Placental epithelial cell (primary cell): ENCODE data around the gene UBASH3B. TPM values are rescaled to one million over a fixed set of nuclear protein-coding genes. Genes with fewer than 3 reads are reported as not detected.

Experiments used
- small RNA-seq: library from RNA; depleted of rRNA; stranded (forward); fragments of <200 nt; gene quantifications from one replicate; pipeline ENCODE3, GENCODE V24; 2012
- total RNA-seq: library from RNA; depleted of rRNA; stranded (reverse); fragments of >200 nt; gene quantifications from 2 replicates; pipeline ENCODE4 v1.2.3, GENCODE V29; 2012

UBASH3B gene, protein sequence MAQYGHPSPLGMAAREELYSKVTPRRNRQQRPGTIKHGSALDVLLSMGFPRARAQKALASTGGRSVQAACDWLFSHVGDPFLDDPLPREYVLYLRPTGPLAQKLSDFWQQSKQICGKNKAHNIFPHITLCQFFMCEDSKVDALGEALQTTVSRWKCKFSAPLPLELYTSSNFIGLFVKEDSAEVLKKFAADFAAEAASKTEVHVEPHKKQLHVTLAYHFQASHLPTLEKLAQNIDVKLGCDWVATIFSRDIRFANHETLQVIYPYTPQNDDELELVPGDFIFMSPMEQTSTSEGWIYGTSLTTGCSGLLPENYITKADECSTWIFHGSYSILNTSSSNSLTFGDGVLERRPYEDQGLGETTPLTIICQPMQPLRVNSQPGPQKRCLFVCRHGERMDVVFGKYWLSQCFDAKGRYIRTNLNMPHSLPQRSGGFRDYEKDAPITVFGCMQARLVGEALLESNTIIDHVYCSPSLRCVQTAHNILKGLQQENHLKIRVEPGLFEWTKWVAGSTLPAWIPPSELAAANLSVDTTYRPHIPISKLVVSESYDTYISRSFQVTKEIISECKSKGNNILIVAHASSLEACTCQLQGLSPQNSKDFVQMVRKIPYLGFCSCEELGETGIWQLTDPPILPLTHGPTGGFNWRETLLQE
- total RNA-seq = 59.7 and 207 TPM in 2 replicates

DNA sequence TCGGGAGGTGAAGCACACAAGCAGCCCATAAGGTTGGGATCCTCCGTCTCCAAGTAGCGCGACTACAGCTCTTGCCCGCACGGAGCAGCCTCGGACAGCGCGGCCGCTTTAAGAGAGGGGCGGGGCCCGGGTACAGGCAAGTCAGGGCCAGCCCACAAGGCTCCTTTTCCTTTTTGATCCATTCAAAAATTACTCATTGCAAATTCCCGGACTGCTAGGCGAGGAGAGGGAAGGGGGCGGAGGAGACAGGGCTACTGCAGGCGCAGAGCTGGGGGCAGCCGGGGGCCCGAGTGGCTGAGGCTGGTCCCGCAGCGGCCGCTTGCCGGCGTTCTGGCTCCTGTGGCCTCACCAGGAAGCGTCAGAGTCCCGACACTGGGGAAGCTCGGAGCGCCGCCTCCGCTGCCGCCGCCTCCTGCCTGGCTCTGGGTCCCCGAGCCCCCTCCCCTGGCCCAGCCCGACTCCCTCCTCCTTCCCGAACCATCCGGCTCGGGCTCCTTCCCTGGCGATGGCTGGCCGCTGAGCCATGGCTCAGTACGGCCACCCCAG lies at the start of gene UBASH3B:
UBASH3B (plus strand) TSS at position 196 of the 546 bp plus-strand sequence; CDS start at position 524, 328 bp downstream.

Small RNAs within 50 kb of the gene (small RNA-seq; reads per million reads assigned to genes)
- gene RF01210 = 0.14 reads per million

Other genes starting within 250 kb of the UBASH3B start
- gene CRTAM, start 182.8 kb downstream of the UBASH3B start, total RNA-seq = not detected in 2 replicates
- gene JHY, start 227.0 kb downstream of the UBASH3B start, total RNA-seq = 5.5 and 6.4 TPM in 2 replicates